ENCODE measurements around the gene DYRK4.

The DYRK4 gene

DNA sequence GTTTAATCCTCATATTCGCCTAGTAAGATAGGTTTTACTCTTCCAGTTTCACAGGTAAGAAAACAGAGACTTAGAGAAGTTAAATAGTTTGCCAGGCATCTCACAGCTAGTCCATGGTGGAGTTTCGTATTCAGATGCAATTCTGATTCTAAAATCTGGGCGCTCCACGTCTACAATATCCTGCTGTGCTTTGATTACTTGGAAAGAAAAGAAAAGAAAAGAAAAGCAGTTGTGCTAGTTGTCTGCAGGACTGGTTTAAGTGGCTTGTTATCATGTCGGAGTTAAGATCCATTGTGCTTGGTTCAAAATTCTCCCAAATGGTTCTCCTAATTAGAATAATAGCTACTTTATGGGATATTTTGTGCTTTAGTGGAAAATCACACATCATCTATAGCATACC, 68.3 kb downstream of the DYRK4 start:
- no peaks in the 10 kb centered on the region for H3K4me1 ChIP-seq (ENCODE audit: insufficient read depth, low read length)
- no peak overlapping the region for H3K9ac ChIP-seq (ENCODE audit: low read length)
- H3K27ac ChIP-seq (ENCODE audit: low read depth, low read length), result no peak overlapping the region
- H3K9me3 ChIP-seq (ENCODE audit: low read length), result no peaks in the 10 kb centered on the region
- H3K36me3 ChIP-seq (ENCODE audit: insufficient read depth, low read length), result no peaks in the 10 kb centered on the region
- no peaks in the 10 kb centered on the region for H3K27me3 ChIP-seq (ENCODE audit: control insufficient read depth in 1 of 2, insufficient read depth in 2 of 2, low read length in 2 of 2)
- H3K4me3 ChIP-seq (ENCODE audit: low read depth in 1 of 2, low read length in 2 of 2), result no peak overlapping the region

DNA sequence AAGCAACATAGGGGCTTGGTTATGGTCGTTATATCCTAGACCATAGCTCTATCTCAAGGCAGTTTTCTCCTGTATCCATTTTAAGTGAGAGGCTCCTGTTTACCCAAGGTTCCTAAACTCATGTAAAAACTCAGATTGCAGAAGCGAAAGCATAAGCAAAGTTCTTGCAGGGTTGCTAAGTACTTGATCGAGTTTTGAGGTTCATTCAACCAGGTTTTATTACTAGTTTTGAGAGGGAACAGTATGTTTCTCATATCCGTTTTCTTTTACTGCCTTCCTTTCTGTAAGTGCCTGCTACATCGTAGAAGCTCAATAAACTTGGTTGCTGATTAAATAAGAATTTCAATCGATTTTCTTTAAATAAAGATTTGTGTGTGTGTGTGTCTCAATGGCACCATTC, 81.7 kb downstream of the DYRK4 start:
- Histone ChIP-seq H3K4me3 (ENCODE audit: low read depth in 1 of 2, low read length in 2 of 2) (no peak overlapping the region), H3K27ac (ENCODE audit: low read depth, low read length) (no peak overlapping the region), H3K27me3 (ENCODE audit: control insufficient read depth in 1 of 2, insufficient read depth in 2 of 2, low read length in 2 of 2) (no peaks in the 10 kb centered on the region), H3K36me3 (ENCODE audit: insufficient read depth, low read length) (no peaks in the 10 kb centered on the region), H3K4me1 (ENCODE audit: insufficient read depth, low read length) (no peaks in the 10 kb centered on the region), H3K9me3 (ENCODE audit: low read length) (no peaks in the 10 kb centered on the region), H3K9ac (ENCODE audit: low read length) (no peak overlapping the region)

DNA sequence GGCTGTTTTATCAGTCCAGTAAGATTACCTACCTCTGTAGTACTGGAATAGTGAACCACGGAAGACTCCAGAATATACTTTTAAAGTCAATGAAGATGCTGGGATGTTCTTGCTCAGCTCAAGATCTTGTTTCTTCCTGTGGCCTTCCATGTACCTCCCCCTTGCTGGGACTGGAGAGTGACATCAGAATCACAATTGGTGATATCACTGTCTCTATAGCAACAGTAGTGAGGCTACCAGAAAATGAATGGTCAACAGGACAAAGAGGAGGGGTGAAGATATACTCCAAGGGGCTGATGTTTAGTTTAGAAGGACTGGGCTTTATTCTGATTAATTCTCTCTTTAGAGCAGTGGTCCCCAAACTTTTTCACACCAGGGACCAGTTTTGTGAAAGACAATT, 83.0 kb downstream of the DYRK4 start:
- no peaks in the 10 kb centered on the region for H3K36me3 ChIP-seq (ENCODE audit: insufficient read depth, low read length)
- no peaks in the 10 kb centered on the region for H3K9me3 ChIP-seq (ENCODE audit: low read length)
- peaks cover 5% of the 10 kb centered on the region for H3K4me1 ChIP-seq (ENCODE audit: insufficient read depth, low read length)
- H3K9ac ChIP-seq (ENCODE audit: low read length), result no peak overlapping the region
- H3K27me3 ChIP-seq (ENCODE audit: control insufficient read depth in 1 of 2, insufficient read depth in 2 of 2, low read length in 2 of 2), result no peaks in the 10 kb centered on the region
- H3K4me3 ChIP-seq (ENCODE audit: low read depth in 1 of 2, low read length in 2 of 2), result no peak overlapping the region
- no peak overlapping the region for H3K27ac ChIP-seq (ENCODE audit: low read depth, low read length)

DNA sequence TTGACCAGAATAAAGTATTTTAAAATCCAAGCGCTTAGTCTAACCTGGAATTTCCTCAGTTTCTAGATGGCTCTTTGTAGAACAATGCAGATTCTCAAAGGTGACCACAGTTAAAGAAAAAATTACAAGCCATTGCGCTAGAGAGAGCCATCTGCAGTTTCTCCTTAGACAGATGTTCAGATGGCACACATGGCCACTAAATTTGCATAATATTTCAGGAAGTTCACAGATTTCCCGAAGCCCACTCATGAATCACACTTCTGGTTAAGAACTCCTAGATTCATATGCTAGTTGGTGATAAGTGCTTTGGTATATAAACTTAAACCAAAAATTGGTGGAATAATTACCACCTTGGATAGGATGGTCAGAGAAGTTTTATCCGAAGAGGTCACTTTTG, 86.1 kb downstream of the DYRK4 start:
- Histone ChIP-seq H3K4me3 (ENCODE audit: low read depth in 1 of 2, low read length in 2 of 2) (peak overlapping the region; percentile 75 to 81), H3K9ac (ENCODE audit: low read length) (peak overlapping the region; percentile 91)

DNA sequence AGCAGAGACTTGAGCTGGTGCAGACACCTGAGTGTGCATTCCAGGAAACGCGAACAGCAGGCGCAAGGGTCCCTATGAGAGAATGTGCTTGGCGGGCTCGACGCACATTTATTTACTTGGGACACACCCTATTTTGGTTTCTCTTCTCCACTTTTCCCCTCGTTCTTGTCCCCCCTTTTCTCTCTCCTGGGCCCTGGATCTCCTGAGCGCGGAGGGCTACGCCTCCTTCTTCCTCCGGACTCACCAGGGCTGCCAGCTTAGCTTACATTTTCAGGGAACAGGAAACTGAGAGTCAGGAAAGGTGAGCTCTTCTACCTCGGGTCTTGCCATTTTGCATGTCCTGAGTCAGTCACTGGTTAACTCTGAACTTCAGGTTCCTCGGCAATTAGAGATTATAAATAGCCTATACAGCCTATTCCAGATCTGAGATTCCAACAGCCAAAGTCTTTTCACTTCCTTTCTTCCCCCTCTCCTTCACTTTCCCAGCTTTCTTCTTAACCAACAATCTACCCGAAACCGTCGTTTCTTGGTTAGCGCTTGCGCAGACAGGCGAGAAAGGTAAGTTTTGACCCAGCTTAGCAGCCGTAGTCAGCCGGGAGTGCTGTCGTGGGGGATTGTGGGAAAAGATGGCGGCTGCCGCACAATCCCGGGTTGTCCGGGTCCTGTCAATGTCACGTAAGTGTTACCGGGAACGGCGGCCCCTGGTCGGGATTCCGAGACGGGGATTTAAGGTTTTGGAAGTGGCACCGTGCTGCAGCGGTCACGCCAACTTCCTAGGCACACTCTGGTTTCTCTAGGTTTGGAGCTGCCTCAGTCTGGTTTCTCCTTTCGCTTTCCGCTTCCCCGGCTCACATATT, 86.7 kb downstream of the DYRK4 start, which contains the start of the genes AKAP3 and NDUFA9:
Gene AKAP3 (minus strand): TSS at position 551 of the 857 bp plus-strand sequence. CDS start 10,855 bp downstream, outside the sequence.
Gene NDUFA9 (plus strand): TSS at position 614 of the 857 bp plus-strand sequence. CDS start 13 bp downstream, at position 627.
- Histone ChIP-seq H3K9me3 (ENCODE audit: low read length) (no peaks in the 10 kb centered on the region), H3K36me3 (ENCODE audit: insufficient read depth, low read length) (no peaks in the 10 kb centered on the region), H3K4me3 (ENCODE audit: low read depth in 1 of 2, low read length in 2 of 2) (peak within 1 kb of the TSS; percentile 75 to 81), H3K9ac (ENCODE audit: low read length) (peak within 1 kb of the TSS; percentile 91), H3K27ac (ENCODE audit: low read depth, low read length) (peak within 1 kb of the TSS; percentile 84), H3K4me1 (ENCODE audit: insufficient read depth, low read length) (peaks cover 19% of the 10 kb centered on the region), H3K27me3 (ENCODE audit: control insufficient read depth in 1 of 2, insufficient read depth in 2 of 2, low read length in 2 of 2) (no peaks in the 10 kb centered on the region)

More for the DNA sequence above, 86.1 kb downstream of the DYRK4 start:
- Histone ChIP-seq H3K9me3 (ENCODE audit: low read length) (no peaks in the 10 kb centered on the region), H3K27ac (ENCODE audit: low read depth, low read length) (peak overlapping the region; percentile 84), H3K27me3 (ENCODE audit: control insufficient read depth in 1 of 2, insufficient read depth in 2 of 2, low read length in 2 of 2) (no peaks in the 10 kb centered on the region), H3K4me1 (ENCODE audit: insufficient read depth, low read length) (peaks cover 19% of the 10 kb centered on the region), H3K36me3 (ENCODE audit: insufficient read depth, low read length) (no peaks in the 10 kb centered on the region)

DNA sequence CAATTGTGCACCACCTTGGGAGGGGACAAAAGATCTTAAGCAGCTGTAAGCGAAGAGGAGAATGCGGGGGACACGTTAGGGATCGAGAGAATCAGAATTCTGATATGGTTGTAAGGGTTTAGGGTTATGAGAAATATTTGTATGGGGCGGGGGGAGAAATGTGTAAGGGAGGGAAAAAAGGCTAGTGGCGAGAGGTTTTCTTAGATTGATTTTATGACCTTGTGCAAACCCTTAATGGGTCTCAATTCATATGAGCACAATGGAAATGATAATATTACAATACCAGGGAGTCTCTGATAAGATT, 87.3 kb downstream of the DYRK4 start:
- Histone ChIP-seq H3K9me3 (ENCODE audit: low read length) (no peaks in the 10 kb centered on the region), H3K27ac (ENCODE audit: low read depth, low read length) (peak overlapping the region; percentile 56), H3K9ac (ENCODE audit: low read length) (peak overlapping the region; percentile 91), H3K4me1 (ENCODE audit: insufficient read depth, low read length) (peaks cover 19% of the 10 kb centered on the region), H3K36me3 (ENCODE audit: insufficient read depth, low read length) (no peaks in the 10 kb centered on the region), H3K27me3 (ENCODE audit: control insufficient read depth in 1 of 2, insufficient read depth in 2 of 2, low read length in 2 of 2) (no peaks in the 10 kb centered on the region), H3K4me3 (ENCODE audit: low read depth in 1 of 2, low read length in 2 of 2) (peak overlapping the region; percentile 75 to 81)

DNA sequence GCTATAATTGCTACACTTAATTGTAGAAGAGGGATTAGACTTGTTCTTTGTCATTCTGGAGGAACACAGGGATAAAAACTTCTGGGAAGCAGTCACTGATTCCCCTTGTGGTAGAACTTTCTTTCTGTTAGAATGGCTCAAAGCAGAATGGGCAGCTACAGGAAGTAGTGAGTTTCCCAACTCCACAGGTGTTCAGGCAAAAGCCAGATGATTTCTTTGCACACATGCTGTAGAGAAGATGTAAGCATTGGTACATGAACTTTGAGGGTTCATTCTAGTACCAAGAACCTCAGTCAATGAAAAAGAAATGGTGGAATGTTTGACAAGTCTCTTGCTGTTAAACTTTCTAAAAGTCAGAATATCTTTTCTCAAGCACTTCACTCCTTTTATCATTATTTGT, 91.2 kb downstream of the DYRK4 start:
- Histone ChIP-seq H3K4me3 (ENCODE audit: low read depth in 1 of 2, low read length in 2 of 2) (no peak overlapping the region), H3K27ac (ENCODE audit: low read depth, low read length) (no peak overlapping the region), H3K36me3 (ENCODE audit: insufficient read depth, low read length) (peaks cover 33% of the 10 kb centered on the region), H3K27me3 (ENCODE audit: control insufficient read depth in 1 of 2, insufficient read depth in 2 of 2, low read length in 2 of 2) (no peaks in the 10 kb centered on the region), H3K4me1 (ENCODE audit: insufficient read depth, low read length) (peaks cover 19% of the 10 kb centered on the region), H3K9me3 (ENCODE audit: low read length) (no peaks in the 10 kb centered on the region), H3K9ac (ENCODE audit: low read length) (no peak overlapping the region)

DNA sequence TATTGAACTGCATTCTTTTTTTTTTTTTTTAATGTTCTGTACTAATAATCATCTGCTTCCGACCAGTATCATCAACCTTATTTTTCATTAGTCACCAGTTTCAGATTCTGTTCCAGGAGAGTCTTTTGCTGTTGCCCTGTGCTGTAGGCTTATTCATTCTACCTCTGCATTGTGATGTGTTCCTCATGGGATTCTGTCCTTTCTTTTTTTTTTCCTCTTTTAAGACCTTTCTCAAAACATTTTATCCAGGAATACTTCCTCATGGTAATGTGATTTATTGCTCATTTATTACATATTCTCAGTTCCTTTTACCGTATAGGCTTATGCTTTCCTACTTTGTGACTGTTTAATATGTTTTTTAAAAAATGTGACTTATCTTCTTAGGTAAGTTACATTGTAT, 91.7 kb downstream of the DYRK4 start:
- no peak overlapping the region for H3K27ac ChIP-seq (ENCODE audit: low read depth, low read length)
- H3K4me3 ChIP-seq (ENCODE audit: low read depth in 1 of 2, low read length in 2 of 2), result no peak overlapping the region
- no peaks in the 10 kb centered on the region for H3K27me3 ChIP-seq (ENCODE audit: control insufficient read depth in 1 of 2, insufficient read depth in 2 of 2, low read length in 2 of 2)
- no peaks in the 10 kb centered on the region for H3K9me3 ChIP-seq (ENCODE audit: low read length)
- H3K4me1 ChIP-seq (ENCODE audit: insufficient read depth, low read length), result peaks cover 19% of the 10 kb centered on the region
- H3K36me3 ChIP-seq (ENCODE audit: insufficient read depth, low read length), result peaks cover 33% of the 10 kb centered on the region
- no peak overlapping the region for H3K9ac ChIP-seq (ENCODE audit: low read length)
